GM21825 (cell line): Measurements from ENCODE around the gene THAP4.
"Not testable (repeated sequence)": the region's sequence is repeated elsewhere in the genome, so short reads cannot be mapped to it uniquely, and the experiment has no call there.

ENCODE experiments used
- ATAC-seq: cut with Tn5 transposase; IDR thresholded peaks from one replicate; pipeline ENCODE4 v1.9.1; 2021; ENCODE audit warnings: mild to moderate bottlenecking, moderate library complexity; ENCODE audit not compliant: unreplicated experiment

THAP4 gene

GRCh38 chr2:241666627-241667400, 29.9 kb upstream of the THAP4 start:
- ATAC-seq, result no peak

DNA sequence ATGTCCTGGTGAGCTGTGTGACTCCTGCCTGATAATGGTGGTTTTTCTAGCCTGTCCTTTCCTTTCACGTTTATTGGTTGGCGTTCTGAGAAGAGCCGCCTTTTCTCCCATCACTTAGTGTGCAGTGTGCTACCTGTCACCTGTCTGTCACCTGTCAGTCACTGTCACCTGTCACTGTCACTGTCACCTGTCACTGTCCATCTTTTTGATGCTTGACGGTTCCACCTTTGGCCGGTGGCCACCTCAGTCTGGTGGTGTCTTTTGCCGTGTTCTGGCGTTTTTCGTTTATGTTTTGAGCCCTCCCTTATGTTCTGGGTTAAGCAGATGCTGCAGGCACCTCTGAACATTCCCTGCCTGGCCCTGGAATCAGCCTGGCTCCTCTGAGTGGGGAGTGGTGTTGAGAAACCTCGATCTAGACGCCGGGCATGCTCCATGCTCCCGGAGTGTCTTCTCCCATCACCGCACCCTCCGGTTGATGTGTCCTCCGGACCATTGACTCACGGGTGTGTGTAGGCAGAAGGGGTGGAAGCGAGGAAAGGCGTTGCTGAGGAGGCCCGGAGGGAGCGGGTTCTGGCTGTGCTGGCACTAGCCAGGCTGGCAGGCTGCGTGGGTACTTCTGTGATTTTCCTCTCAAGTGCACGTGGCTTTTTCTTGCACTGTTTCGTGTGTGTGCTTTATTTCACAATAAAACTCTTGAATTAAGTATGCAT, 28.9 kb upstream of the THAP4 start:
- ATAC-seq, result no peak

GRCh38 chr2:241662731-241663130, 25.8 kb upstream of the THAP4 start:
- ATAC-seq, result not testable (repeated sequence)

- ATAC-seq, result no peak
Observed at GRCh38 chr2:241660593-241661213, 23.7 kb upstream of the THAP4 start.

- ATAC-seq, result no peak
Observed at GRCh38 chr2:241659150-241659739, 22.3 kb upstream of the THAP4 start.

- ATAC-seq, result no peak
Observed at GRCh38 chr2:241658296-241658695, 21.3 kb upstream of the THAP4 start.

GRCh38 chr2:241657786-241658254, 20.9 kb upstream of the THAP4 start:
- no peak for ATAC-seq

DNA sequence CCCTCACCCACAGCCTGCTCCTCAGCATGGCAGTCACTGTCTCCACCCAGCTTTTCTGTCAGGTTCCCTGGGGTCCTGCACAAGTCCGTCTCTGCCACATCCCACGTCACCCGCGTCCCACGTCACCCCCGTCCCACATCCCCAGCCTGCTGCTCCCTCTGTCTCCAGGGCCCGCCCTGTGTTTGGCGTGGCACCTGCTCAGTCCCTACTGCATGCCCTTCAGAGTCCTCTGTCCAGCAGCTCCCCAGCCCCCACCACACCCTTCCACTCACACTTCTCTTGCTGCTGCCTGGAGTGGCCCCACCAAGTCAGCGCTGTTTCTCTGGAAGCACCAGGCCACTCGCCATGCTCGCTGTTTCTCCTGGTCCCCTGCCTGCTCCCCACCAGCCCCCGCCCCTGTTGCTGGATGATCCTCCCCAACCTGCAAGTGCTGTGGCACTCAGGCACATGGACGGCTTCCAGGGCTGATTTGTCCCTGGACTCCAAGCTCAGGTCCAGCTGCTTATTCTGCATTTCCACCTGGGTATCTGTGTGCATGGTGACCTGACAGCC, 19.3 kb upstream of the THAP4 start:
- ATAC-seq, result no peak

- no peak for ATAC-seq
Observed at GRCh38 chr2:241655516-241656189, 18.7 kb upstream of the THAP4 start.

GRCh38 chr2:241654551-241654950, 17.6 kb upstream of the THAP4 start:
- no peak for ATAC-seq

GRCh38 chr2:241653210-241653750, 16.3 kb upstream of the THAP4 start:
- ATAC-seq, result no peak

DNA sequence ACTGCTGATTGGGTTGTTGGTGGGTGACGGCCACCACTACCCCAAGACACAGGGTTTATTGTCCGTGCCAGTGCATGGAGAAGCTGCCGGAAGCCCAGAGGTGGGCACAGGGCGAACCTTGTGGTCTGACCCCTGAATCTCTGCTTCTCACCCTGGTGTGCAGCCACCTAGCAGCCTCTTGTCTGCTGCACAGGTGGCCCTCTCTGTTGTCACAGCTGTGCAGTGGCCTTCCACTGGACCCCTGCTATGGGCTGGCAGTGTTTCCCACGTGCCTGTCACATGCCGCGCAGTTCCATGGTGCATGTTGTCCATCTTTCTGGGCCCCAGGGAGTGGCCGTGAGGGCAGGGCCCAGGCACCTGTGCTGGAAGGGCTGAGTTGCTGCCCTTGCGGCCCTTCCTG, 15.8 kb upstream of the THAP4 start:
- ATAC-seq, result no peak

DNA sequence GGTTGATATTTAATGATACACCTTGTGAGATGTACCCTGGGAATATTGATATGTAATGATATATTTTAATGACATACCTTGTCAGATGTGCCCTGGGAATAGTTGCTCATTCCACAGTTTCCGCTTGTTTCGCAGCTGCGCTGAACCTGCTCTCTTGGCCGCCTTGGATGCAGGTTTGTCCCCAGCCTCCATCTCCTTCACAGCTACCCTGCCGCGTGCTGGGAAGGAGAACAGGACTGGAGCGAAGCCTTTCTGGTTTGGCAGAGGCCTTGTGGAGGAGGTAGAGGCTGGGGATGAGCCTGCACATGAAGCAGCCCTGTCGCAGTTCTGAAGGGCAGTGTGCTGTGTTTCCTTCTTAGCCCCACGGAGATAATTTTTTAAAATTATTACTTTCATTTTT, 15.2 kb upstream of the THAP4 start:
- ATAC-seq, result no peak

DNA sequence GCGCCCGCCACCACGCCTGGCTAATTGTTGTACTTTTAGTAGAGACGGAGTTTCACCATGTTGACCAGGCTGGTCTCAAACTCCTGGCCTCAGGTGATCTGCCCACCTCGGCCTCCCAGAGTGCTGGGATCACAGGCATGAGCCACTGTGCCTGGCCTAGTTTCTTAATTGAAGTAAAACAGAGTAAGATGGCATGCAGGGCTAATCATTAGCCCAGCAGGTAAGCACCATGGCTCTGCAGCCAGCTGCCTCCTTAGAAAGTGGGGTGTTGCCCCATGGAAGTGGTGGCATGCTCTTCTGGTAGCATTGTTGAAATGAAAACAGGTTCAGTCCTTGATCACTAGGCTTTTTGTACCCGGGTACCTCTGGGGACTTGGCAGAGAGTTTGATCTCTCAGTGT, 13.0 kb upstream of the THAP4 start:
- no peak for ATAC-seq

DNA sequence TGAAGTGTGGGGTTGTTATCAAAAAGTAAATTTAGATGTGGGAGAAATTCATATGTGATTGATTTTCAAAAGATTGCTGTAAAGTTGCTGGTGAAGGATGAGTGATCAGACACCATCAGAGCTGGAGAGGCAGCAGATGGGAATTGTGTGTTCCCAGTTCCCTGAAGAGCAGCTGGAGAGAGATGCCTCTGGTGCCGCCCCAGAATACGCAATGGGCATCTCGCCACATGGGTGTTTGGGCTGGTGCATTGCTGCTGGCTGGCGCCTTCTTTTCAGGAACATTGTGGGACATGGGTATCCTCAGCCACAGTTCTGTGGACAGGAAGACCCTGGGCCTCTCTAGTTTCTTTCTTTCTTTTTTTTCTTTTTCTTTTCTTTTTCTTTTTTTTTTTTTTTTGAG, 12.4 kb upstream of the THAP4 start:
- ATAC-seq, result no peak

DNA sequence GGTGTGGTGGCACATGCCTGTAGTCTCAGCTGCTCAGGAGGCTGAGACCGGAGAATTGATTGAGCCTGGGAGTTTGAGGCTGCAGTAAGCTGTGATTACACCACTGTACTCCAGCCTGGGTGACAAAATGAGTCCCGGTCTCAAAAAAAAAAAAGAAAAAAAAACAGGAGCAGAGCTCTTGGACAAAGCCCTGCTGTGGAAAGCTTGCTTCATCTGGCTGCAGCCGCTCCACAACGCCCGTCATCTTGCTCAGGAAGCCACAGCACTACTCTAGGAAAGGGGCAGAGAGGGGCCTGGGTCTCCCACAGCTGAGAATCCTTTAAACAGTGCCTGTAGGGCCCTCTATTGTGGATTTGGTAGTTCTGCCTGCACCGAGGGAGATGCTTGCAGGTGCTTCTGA, 11.5 kb upstream of the THAP4 start:
- no peak for ATAC-seq

DNA sequence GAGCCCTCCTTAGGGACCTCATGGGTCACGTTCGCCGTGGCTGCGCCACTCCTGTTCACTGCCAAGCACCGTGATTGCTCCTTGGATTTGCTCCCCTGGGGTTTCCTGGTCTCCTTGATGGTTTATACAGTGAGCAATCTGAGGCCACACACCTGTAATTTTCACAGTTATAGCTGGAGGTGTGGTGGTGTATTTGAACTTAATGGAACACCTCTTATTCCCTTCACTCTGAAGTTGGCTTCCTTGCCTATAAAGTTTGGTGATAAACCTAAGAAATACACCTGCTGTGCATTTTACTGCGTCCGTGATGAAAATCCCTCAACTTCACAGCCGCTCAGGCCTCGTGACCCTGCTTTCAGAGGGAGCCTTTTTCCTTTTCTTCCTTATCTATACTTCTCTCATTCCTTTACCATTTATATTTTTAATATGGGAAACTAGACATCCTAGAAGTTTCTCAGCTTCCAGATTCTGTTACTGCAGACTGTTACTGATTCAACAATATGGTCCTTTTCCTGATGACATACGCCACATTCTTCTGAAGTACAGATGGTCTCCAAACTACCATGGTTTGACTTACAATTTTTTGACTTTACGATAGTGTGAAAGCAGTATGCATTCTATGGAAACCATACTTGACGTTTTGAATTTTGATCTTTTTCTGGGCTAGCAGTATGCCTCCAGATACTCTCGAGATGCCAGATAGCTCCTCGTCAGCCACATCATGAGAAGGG, 9.1 kb upstream of the THAP4 start:
- no peak for ATAC-seq

GRCh38 chr2:241645056-241645914, 8.3 kb upstream of the THAP4 start:
- no peak for ATAC-seq

DNA sequence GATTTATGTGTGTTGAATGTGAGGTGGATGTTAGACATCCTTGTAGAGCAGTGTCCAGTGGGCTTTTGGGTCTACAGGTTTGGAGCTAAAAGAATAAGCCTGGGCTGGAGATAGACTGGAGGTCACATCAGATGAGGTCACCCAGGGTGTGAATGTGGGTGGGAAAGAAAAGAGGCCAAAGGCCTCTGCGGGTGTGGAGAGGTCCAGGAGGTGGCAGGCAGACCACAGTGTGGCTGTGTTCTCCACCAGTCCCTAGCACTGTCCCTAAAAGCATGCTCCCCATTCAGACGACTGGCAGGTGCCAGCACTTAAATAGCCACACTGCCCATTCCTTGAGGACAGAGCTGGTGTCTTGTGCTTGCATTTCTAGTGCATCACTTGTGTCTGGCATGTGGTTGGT, 4.7 kb upstream of the THAP4 start:
- no peak for ATAC-seq
